PC-9 (cell line): ENCODE data around the gene VSTM2L.

Experiments
- CTCF ChIP-seq: fragments of 200-600 bp; sonication (generic); conservative IDR thresholded peaks from 2 replicates; pipeline ENCODE4 v1.6.1; 2017; ENCODE audit warnings: mixed run types, antibody characterized with exemption, mild to moderate bottlenecking, moderate library complexity
- EZH2 ChIP-seq: fragments of 200-600 bp; sonication (generic); IDR thresholded peaks from 2 replicates; pipeline ENCODE4 v1.8.0; 2017; ENCODE audit warnings: antibody characterized with exemption, low read depth

- TF ChIP-seq CTCF = no peak
- no peak for TF ChIP-seq EZH2
Measured at GRCh38 chr20:37869334-37869861, 33.5 kb upstream of the VSTM2L start.
